Right lung (tissue), 5 donors: ENCODE measurements around the gene LILRB3. TPM values are rescaled to one million over a fixed set of nuclear protein-coding genes. Genes with fewer than 3 reads are reported as not detected.
A peak's percentile ranks its signal among the peaks of the same experiment; 100 is the strongest.

Experiments used
- DNase-seq, 2 donors: peaks; one replicate each; pipeline ENCODE4 v3.0.0-alpha.2; 2013
- polyA plus RNA-seq, 5 donors: library from polyadenylated mRNA; unstranded; fragments of 120-200 nt; gene quantifications; one replicate each; pipeline versions ENCODE4 v1.2.1 to v1.2.3, GENCODE V29; 2013; ENCODE audit warnings: inconsistent platforms in 1 of 5, low replicate concordance in 1 of 5; ENCODE audit not compliant: insufficient read length in 5 of 5, insufficient read depth in 1 of 5

Gene LILRB3
- polyA plus RNA-seq, 5 donors: 1.4 to 2.9 (median 2.3) TPM

DNA sequence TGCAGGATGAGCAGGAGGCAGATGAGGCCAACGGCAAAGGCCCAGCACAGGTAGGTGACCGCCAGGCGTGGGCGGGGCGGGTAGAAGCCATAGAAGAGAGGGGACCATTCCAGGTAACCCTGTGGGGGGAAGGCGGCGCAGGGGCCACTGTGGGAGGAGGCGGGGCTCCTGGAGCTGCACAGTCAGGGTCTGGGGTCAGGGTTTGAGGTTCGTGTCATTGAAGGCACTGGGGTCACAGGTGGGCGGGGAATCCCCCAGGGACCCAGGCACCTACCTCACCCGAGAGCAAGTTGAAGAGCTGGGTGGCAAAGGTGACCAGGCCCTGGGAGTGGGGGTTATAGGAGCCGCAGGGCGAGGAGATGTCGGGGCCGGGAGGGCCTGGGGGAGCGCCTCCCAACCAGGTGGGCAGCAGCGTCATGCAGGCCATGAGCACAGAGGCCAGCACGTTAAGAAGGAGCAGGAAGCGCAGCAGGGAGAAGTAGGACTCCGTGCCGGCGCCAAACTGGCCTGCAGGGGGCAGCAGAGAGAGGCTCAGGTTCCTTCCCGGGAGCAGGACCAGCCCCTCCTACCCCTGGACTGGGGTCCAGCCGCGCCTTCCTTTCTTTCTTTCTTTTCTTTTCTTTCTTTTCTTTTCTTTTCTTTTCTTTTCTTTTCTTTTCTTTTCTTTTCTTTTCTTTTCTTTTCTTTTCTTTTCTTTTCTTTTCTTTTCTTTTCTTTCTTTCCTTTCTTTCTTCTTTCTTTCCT is 54.5 kb downstream of the LILRB3 start:
- DNase-seq: peak; percentile 76 to 84

Other genes with a start within 250 kb of the LILRB3 start
- gene CACNG6, start 231.4 kb downstream of the LILRB3 start, polyA plus RNA-seq: 1 to 10 TPM in 3 of 5 donors, under 1 TPM in 2; 0.21 to 2.6 (median 1.0) TPM
- gene VSTM1, start 159.1 kb downstream of the LILRB3 start, polyA plus RNA-seq: under 1 TPM in 3 of 5 donors, not detected in 2; 0.17 to 0.41 (median 0.30) TPM
- gene TARM1, start 141.6 kb downstream of the LILRB3 start, polyA plus RNA-seq: under 1 TPM in 4 of 5 donors, not detected in 1; 0.15 to 0.27 (median 0.18) TPM
- gene OSCAR, start 122.2 kb downstream of the LILRB3 start, polyA plus RNA-seq: under 1 TPM; 0.38 to 0.73 (median 0.56) TPM
- 100 to 1,000 TPM in 1 of 5 donors, 10 to 100 TPM in 4; 65.2 to 157 (median 85.5) TPM for gene NDUFA3, start 120.2 kb downstream of the LILRB3 start, polyA plus RNA-seq
- 10 to 100 TPM; 13.1 to 25.5 (median 18.1) TPM for gene TFPT, start 107.3 kb downstream of the LILRB3 start, polyA plus RNA-seq
- 10 to 100 TPM; 50.3 to 71.0 (median 60.2) TPM for gene PRPF31, start 107.3 kb downstream of the LILRB3 start, polyA plus RNA-seq
- 10 to 100 TPM; 54.3 to 69.4 (median 59.5) TPM for gene CNOT3, start 85.2 kb downstream of the LILRB3 start, polyA plus RNA-seq
- 10 to 100 TPM in 1 of 5 donors, 1 to 10 TPM in 4; 6.5 to 12.3 (median 7.9) TPM for gene LENG1, start 63.3 kb downstream of the LILRB3 start, polyA plus RNA-seq
- gene TMC4, start 49.8 kb downstream of the LILRB3 start, polyA plus RNA-seq: 10 to 100 TPM; 21.9 to 42.8 (median 32.1) TPM
- gene MBOAT7, start 33.4 kb downstream of the LILRB3 start, polyA plus RNA-seq: 10 to 100 TPM; 44.0 to 69.4 (median 54.5) TPM
- 10 to 100 TPM; 35.0 to 66.7 (median 44.3) TPM for gene TSEN34, start 31.7 kb downstream of the LILRB3 start, polyA plus RNA-seq
- 1,000 to 10,000 TPM; 1,645 to 2,801 (median 2,081) TPM for gene RPS9, start 22.1 kb downstream of the LILRB3 start, polyA plus RNA-seq
- gene LILRA6, start 19.8 kb upstream of the LILRB3 start, polyA plus RNA-seq: 1 to 10 TPM in 1 of 5 donors, under 1 TPM in 4; 0.56 to 1.5 (median 0.73) TPM
- gene LILRB5, start 34.3 kb upstream of the LILRB3 start, polyA plus RNA-seq: 1 to 10 TPM; 3.9 to 5.0 (median 4.8) TPM
- gene LILRB2, start 58.1 kb upstream of the LILRB3 start, polyA plus RNA-seq: 1 to 10 TPM; 1.5 to 3.3 (median 1.7) TPM
- gene LILRA5, start 90.2 kb upstream of the LILRB3 start, polyA plus RNA-seq: under 1 TPM; 0.28 to 0.81 (median 0.55) TPM
- under 1 TPM in 2 of 5 donors, not detected in 3; 0.13 to 0.26 TPM for gene LILRA4, start 116.2 kb upstream of the LILRB3 start, polyA plus RNA-seq
- 10 to 100 TPM in 1 of 5 donors, 1 to 10 TPM in 4; 5.7 to 11.6 (median 6.7) TPM for gene LAIR1, start 141.9 kb upstream of the LILRB3 start, polyA plus RNA-seq
- 10 to 100 TPM in 1 of 5 donors, 1 to 10 TPM in 4; 2.9 to 11.7 (median 4.0) TPM for gene TTYH1, start 192.5 kb upstream of the LILRB3 start, polyA plus RNA-seq
- 100 to 1,000 TPM; 109 to 225 (median 164) TPM for gene LENG8, start 226.2 kb upstream of the LILRB3 start, polyA plus RNA-seq
- gene LENG9, start 240.8 kb upstream of the LILRB3 start, polyA plus RNA-seq: 1 to 10 TPM; 2.9 to 7.7 (median 3.4) TPM